MM.1S (cell line): ENCODE data around the gene FOXQ1.

Experiments used
- DNase-seq: peaks from one replicate; pipeline ENCODE4 v3.0.0-alpha.2; 2015
- H2AFZ ChIP-seq: fragments of 300-600 bp; sonication (generic); 2 replicates; pipeline ENCODE4 v1.6.0; 2016; ENCODE audit warnings: antibody characterized with exemption, low read length
- H3F3A ChIP-seq: fragments of 300-600 bp; sonication (generic); 2 replicates; pipeline ENCODE4 v1.6.1; 2016; ENCODE audit warnings: mild to moderate bottlenecking, antibody characterized with exemption, low read length, moderate library complexity, mixed read lengths; ENCODE audit not compliant: insufficient read depth
- H3K27ac ChIP-seq: fragments of 300-600 bp; sonication (generic); 2 replicates; pipeline ENCODE4 v1.5.1; 2016; ENCODE audit warnings: mild to moderate bottlenecking, low read length
- H3K27me3 ChIP-seq: fragments of 300-600 bp; sonication (generic); replicated peaks from 2 replicates; pipeline ENCODE4 v1.6.0; 2016; ENCODE audit warnings: low read length; ENCODE audit not compliant: insufficient read depth
- H3K36me3 ChIP-seq: fragments of 300-600 bp; sonication (generic); replicated peaks from 2 replicates; pipeline ENCODE4 v1.6.1; 2016; ENCODE audit warnings: mild to moderate bottlenecking, low read length, mixed read lengths; ENCODE audit not compliant: insufficient read depth
- H3K4me1 ChIP-seq: fragments of 300-600 bp; sonication (generic); 2 replicates; pipeline ENCODE4 v1.6.1; 2016; ENCODE audit warnings: low read length, mixed read lengths
- H3K4me2 ChIP-seq: fragments of 300-600 bp; sonication (generic); 2 replicates; pipeline ENCODE4 v1.6.0; 2016; ENCODE audit warnings: low read depth, low read length
- H3K4me3 ChIP-seq: fragments of 300-600 bp; sonication (generic); 2 replicates; pipeline ENCODE4 v1.5.1; 2016; ENCODE audit warnings: low read length, mixed read lengths
- H3K79me2 ChIP-seq: fragments of 300-600 bp; sonication (generic); 2 replicates; pipeline ENCODE4 v1.6.1; 2016; ENCODE audit warnings: mixed run types, low read length, mixed read lengths
- H3K9ac ChIP-seq: fragments of 300-600 bp; sonication (generic); 2 replicates; pipeline ENCODE4 v1.6.1; 2016; ENCODE audit warnings: low read length, mixed read lengths
- H3K9me2 ChIP-seq: fragments of 300-600 bp; sonication (generic); replicated peaks from 2 replicates; pipeline ENCODE4 v1.6.1; 2016; ENCODE audit warnings: mild to moderate bottlenecking, low read length, mixed read lengths; ENCODE audit not compliant: insufficient read depth
- H3K9me3 ChIP-seq: fragments of 300-600 bp; sonication (generic); replicated peaks from 2 replicates; pipeline ENCODE4 v1.6.1; 2016; ENCODE audit warnings: mild to moderate bottlenecking, low read length, mixed read lengths; ENCODE audit not compliant: insufficient read depth
- H4K20me1 ChIP-seq: fragments of 300-600 bp; sonication (generic); 2 replicates; pipeline ENCODE4 v1.6.1; 2016; ENCODE audit warnings: mild to moderate bottlenecking, low read length, moderate library complexity, mixed read lengths; ENCODE audit not compliant: insufficient read depth
- EZH2 ChIP-seq: fragments of 300-600 bp; sonication (generic); optimal IDR thresholded peaks from 2 replicates; pipeline ENCODE3; 2017; ENCODE audit warnings: low read depth, mild to moderate bottlenecking, antibody characterized with exemption, low read length, mixed read lengths
- EZH2phosphoT487 ChIP-seq: fragments of 300-600 bp; sonication (generic); IDR thresholded peaks from 2 replicates; pipeline ENCODE4 v1.6.1; 2018; ENCODE audit warnings: antibody characterized with exemption, low read length
- TF ChIP-seq, protein P1 (sequence below): fragments of 300-600 bp; sonication (generic); IDR thresholded peaks from 2 replicates; pipeline ENCODE4 v1.5.1; 2016; ENCODE audit warnings: antibody characterized with exemption, low read length, mixed read lengths

FOXQ1 gene

DNA sequence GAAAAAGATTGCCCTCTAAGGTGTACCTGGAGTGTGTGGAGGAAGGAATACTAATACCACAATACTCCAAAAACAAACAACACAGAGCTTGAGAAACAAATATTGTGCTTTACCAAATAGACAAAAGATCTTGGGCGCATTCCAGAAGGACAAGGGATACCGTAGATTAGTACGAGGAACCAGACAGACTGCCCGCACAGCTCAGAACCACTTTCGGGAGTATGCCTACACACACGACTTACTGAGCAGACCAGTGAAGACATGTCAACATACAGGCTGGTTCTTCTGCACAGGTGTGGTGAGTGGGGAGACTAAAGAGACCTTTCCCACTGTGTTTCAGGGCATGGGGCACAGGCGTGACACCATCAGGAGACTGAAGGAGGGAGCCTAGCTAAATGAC is 15.8 kb upstream of the FOXQ1 start:
- no peak overlapping the region for H3K4me2 ChIP-seq
- H3K9ac ChIP-seq = no peak overlapping the region
- H4K20me1 ChIP-seq = no peaks in the 10 kb centered on the region
- no peaks in the 10 kb centered on the region for H3K36me3 ChIP-seq
- no peaks in the 10 kb centered on the region for H3K27me3 ChIP-seq
- H3K4me3 ChIP-seq = no peak overlapping the region
- no peaks in the 10 kb centered on the region for H3F3A ChIP-seq
- no peak for TF ChIP-seq EZH2
- TF ChIP-seq, protein P1, sequence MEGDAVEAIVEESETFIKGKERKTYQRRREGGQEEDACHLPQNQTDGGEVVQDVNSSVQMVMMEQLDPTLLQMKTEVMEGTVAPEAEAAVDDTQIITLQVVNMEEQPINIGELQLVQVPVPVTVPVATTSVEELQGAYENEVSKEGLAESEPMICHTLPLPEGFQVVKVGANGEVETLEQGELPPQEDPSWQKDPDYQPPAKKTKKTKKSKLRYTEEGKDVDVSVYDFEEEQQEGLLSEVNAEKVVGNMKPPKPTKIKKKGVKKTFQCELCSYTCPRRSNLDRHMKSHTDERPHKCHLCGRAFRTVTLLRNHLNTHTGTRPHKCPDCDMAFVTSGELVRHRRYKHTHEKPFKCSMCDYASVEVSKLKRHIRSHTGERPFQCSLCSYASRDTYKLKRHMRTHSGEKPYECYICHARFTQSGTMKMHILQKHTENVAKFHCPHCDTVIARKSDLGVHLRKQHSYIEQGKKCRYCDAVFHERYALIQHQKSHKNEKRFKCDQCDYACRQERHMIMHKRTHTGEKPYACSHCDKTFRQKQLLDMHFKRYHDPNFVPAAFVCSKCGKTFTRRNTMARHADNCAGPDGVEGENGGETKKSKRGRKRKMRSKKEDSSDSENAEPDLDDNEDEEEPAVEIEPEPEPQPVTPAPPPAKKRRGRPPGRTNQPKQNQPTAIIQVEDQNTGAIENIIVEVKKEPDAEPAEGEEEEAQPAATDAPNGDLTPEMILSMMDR = no peak
- TF ChIP-seq EZH2phosphoT487 = no peak
- no peaks in the 10 kb centered on the region for H3K79me2 ChIP-seq
- H3K9me3 ChIP-seq = no peaks in the 10 kb centered on the region
- no peak for DNase-seq
- H3K4me1 ChIP-seq = no peaks in the 10 kb centered on the region
- no peak overlapping the region for H3K27ac ChIP-seq
- no peak overlapping the region for H2AFZ ChIP-seq
- no peaks in the 10 kb centered on the region for H3K9me2 ChIP-seq

DNA sequence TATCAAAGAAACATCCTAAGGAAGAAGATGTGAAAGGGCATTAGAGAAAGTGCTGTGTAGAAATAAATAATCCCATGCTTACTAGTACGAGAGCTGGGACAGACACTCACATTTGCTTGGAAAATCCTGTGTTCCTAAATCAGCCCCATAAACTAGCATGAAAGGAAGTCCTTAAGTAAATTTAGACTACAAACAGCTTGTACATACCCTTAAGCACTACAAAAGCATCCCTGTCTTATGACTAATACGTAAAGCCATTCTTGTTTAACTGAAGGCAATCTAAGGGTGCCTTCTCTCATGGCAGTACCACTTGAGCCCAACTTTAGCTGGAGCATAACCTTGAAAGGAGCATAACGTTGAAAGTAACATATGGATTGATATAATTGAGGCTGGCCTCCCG is 15.4 kb upstream of the FOXQ1 start:
- Histone ChIP-seq H3K4me1 (no peaks in the 10 kb centered on the region), H3K36me3 (no peaks in the 10 kb centered on the region), H3F3A (no peaks in the 10 kb centered on the region), H3K4me3 (no peak overlapping the region), H3K4me2 (no peak overlapping the region), H3K9me2 (no peaks in the 10 kb centered on the region), H3K9me3 (no peaks in the 10 kb centered on the region), H2AFZ (no peak overlapping the region), H3K27ac (no peak overlapping the region), H3K79me2 (no peaks in the 10 kb centered on the region), H3K27me3 (no peaks in the 10 kb centered on the region), H4K20me1 (no peaks in the 10 kb centered on the region), H3K9ac (no peak overlapping the region)
- TF ChIP-seq EZH2 (no peak), EZH2phosphoT487 (no peak)
- TF ChIP-seq, protein P1 = no peak
- DNase-seq = no peak

DNA sequence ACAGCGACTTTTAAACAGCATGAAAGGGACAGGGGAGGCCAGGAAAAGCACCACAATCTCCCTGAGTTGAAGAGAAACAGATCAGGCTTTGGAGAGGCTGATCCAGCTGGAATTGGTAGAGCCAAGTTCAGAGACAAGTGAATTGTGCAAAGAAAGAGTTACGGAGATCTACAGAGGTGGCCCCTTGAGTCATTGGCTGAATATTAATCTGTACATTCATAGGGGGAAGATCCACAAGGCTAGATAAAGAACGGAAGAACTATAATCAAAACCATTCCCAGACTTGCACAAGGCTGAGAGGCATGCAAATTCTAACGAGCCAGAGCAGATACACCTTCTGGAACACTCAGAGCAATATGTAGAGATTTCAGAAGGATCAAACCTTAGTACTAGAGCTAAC is 14.2 kb upstream of the FOXQ1 start:
- Histone ChIP-seq H3K9me2 (no peaks in the 10 kb centered on the region), H4K20me1 (no peaks in the 10 kb centered on the region), H3K79me2 (no peaks in the 10 kb centered on the region), H3K27me3 (no peaks in the 10 kb centered on the region), H3K4me2 (no peak overlapping the region), H3K36me3 (no peaks in the 10 kb centered on the region), H3K27ac (no peak overlapping the region), H3K4me3 (no peak overlapping the region), H3K9me3 (no peaks in the 10 kb centered on the region), H3K4me1 (no peaks in the 10 kb centered on the region), H3K9ac (no peak overlapping the region), H3F3A (no peaks in the 10 kb centered on the region), H2AFZ (no peak overlapping the region)
- TF ChIP-seq, protein P1 = no peak
- TF ChIP-seq EZH2 (no peak), EZH2phosphoT487 (no peak)
- no peak for DNase-seq

DNA sequence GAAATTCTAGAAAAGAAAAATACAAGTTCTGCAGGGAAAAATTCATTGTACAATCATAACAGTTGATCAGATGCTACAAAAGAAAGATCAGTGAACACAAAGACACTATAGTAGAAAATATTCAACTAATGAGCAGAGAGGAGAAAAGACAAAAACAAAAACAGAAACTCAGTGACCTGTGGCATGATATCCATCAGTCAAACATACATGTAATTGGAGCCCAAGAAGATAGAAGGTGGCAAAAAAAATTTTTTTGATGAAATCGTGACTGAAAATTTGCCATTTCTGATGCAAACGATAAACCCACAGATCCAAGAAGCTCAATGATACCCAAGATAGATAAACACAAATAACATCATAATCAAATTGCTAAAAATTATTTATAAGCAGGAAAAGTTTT is 13.1 kb upstream of the FOXQ1 start:
- Histone ChIP-seq H3F3A (no peaks in the 10 kb centered on the region), H3K9me3 (no peaks in the 10 kb centered on the region), H3K36me3 (no peaks in the 10 kb centered on the region), H3K27ac (no peak overlapping the region), H3K9ac (no peak overlapping the region), H3K4me1 (no peaks in the 10 kb centered on the region), H3K4me3 (no peak overlapping the region), H2AFZ (no peak overlapping the region), H3K9me2 (no peaks in the 10 kb centered on the region), H4K20me1 (no peaks in the 10 kb centered on the region), H3K27me3 (no peaks in the 10 kb centered on the region), H3K4me2 (no peak overlapping the region), H3K79me2 (no peaks in the 10 kb centered on the region)
- no peak for TF ChIP-seq EZH2
- TF ChIP-seq EZH2phosphoT487 = no peak
- DNase-seq = no peak
